Measurements from ENCODE around the gene MARK1.

- TF ChIP-seq, protein P1, sequence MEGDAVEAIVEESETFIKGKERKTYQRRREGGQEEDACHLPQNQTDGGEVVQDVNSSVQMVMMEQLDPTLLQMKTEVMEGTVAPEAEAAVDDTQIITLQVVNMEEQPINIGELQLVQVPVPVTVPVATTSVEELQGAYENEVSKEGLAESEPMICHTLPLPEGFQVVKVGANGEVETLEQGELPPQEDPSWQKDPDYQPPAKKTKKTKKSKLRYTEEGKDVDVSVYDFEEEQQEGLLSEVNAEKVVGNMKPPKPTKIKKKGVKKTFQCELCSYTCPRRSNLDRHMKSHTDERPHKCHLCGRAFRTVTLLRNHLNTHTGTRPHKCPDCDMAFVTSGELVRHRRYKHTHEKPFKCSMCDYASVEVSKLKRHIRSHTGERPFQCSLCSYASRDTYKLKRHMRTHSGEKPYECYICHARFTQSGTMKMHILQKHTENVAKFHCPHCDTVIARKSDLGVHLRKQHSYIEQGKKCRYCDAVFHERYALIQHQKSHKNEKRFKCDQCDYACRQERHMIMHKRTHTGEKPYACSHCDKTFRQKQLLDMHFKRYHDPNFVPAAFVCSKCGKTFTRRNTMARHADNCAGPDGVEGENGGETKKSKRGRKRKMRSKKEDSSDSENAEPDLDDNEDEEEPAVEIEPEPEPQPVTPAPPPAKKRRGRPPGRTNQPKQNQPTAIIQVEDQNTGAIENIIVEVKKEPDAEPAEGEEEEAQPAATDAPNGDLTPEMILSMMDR (IDR thresholded peaks at IDR 0.05): no peak
- TF ChIP-seq POLR2AphosphoS5 (IDR thresholded peaks at IDR 0.05) (no peak), EP300 (IDR thresholded peaks at IDR 0.05) (no peak)
These were observed 177.8 kb downstream of the MARK1 start for GRCh38 chr1:220705782-220706181.
